SK-N-SH treated with all-trans-retinoic acid at 6 μM for 48 hours (cell line): ENCODE results near the gene GORAB.

Source experiments
- ATAC-seq: fragments of 200-7000 bp; cut with Tn5 transposase; 3 replicates; pipeline ENCODE4 v1.9.1; 2020; ENCODE audit warnings: mild to moderate bottlenecking, moderate library complexity
- ARNTL ChIP-seq: fragments of 450-650 bp; formaldehyde crosslinking; IDR thresholded peaks from 2 replicates; pipeline ENCODE4 v1.5.0; 2020; ENCODE audit warnings: low read depth, mild to moderate bottlenecking, moderate library complexity, borderline replicate concordance
- BACH2 ChIP-seq: fragments of 250-450 bp; sonication (Bioruptor Pico); IDR thresholded peaks from 2 replicates; pipeline ENCODE4 v1.9.0; 2021; ENCODE audit warnings: mild to moderate bottlenecking, borderline replicate concordance
- CREB5 ChIP-seq: fragments of 250-450 bp; sonication (Bioruptor Pico); IDR thresholded peaks from 2 replicates; pipeline ENCODE4 v1.5.1; 2020; ENCODE audit warnings: low read depth, mild to moderate bottlenecking, moderate library complexity
- CSDC2 ChIP-seq: fragments of 250-450 bp; sonication (Bioruptor Pico); IDR thresholded peaks from 2 replicates; pipeline ENCODE4 v1.5.0; 2020; ENCODE audit warnings: mild to moderate bottlenecking, moderate library complexity
- CSRNP3 ChIP-seq: fragments of 250-450 bp; sonication (Bioruptor Pico); IDR thresholded peaks from 2 replicates; pipeline ENCODE4 v1.5.1; 2021; ENCODE audit warnings: mild to moderate bottlenecking, moderate library complexity
- ESRRG ChIP-seq: fragments of 250-450 bp; sonication (Bioruptor Pico); IDR thresholded peaks from 2 replicates; pipeline ENCODE4 v1.6.1; 2021; ENCODE audit warnings: mild to moderate bottlenecking
- GLIS3 ChIP-seq: fragments of 250-450 bp; sonication (Bioruptor Pico); IDR thresholded peaks from 2 replicates; pipeline ENCODE4 v1.5.0; 2020; ENCODE audit warnings: mild to moderate bottlenecking, moderate library complexity
- ISL1 ChIP-seq: fragments of 250-450 bp; sonication (Bioruptor Pico); IDR thresholded peaks from 2 replicates; pipeline ENCODE4 v2.1.2; 2022; ENCODE audit warnings: mild to moderate bottlenecking, moderate library complexity
- OSR1 ChIP-seq: fragments of 250-450 bp; sonication (Bioruptor Pico); IDR thresholded peaks from 2 replicates; pipeline ENCODE4 v1.8.0; 2022; ENCODE audit warnings: moderate library complexity, mild to moderate bottlenecking, inconsistent platforms
- PATZ1 ChIP-seq: fragments of 250-450 bp; sonication (Bioruptor Pico); IDR thresholded peaks from 2 replicates; pipeline ENCODE4 v1.8.0; 2020; ENCODE audit warnings: mild to moderate bottlenecking, moderate library complexity, borderline replicate concordance
- PPARA ChIP-seq: fragments of 250-450 bp; sonication (Bioruptor Pico); IDR thresholded peaks from 2 replicates; pipeline ENCODE4 v1.5.0; 2020; ENCODE audit warnings: mild to moderate bottlenecking, borderline replicate concordance
- RARB ChIP-seq: fragments of 250-450 bp; sonication (Bioruptor Pico); IDR thresholded peaks from 2 replicates; pipeline ENCODE4 v1.8.0; 2021; ENCODE audit warnings: mild to moderate bottlenecking, moderate library complexity
- SNAI2 ChIP-seq: fragments of 250-450 bp; sonication (Bioruptor Pico); IDR thresholded peaks from 2 replicates; pipeline ENCODE4 v1.5.0; 2020; ENCODE audit warnings: mild to moderate bottlenecking, moderate library complexity
- TOX ChIP-seq: fragments of 250-450 bp; sonication (Bioruptor Pico); IDR thresholded peaks from 2 replicates; pipeline ENCODE4 v1.8.0; 2021; ENCODE audit warnings: mild to moderate bottlenecking, moderate library complexity, borderline replicate concordance
- TSHZ2 ChIP-seq: fragments of 250-450 bp; sonication (Bioruptor Pico); IDR thresholded peaks from 2 replicates; pipeline ENCODE4 v1.5.0; 2020; ENCODE audit warnings: mild to moderate bottlenecking, moderate library complexity
- ZC3H10 ChIP-seq: fragments of 250-450 bp; sonication (Bioruptor Pico); IDR thresholded peaks from 2 replicates; pipeline ENCODE4 v1.5.1; 2021; ENCODE audit warnings: mild to moderate bottlenecking, moderate library complexity
- ZFP3 ChIP-seq: fragments of 250-450 bp; sonication (Bioruptor Pico); IDR thresholded peaks from 2 replicates; pipeline ENCODE4 v1.5.0; 2020; ENCODE audit warnings: mild to moderate bottlenecking, moderate library complexity
- ZFP30 ChIP-seq: fragments of 450-650 bp; formaldehyde crosslinking; IDR thresholded peaks from 2 replicates; pipeline ENCODE4 v1.5.0; 2022; ENCODE audit warnings: mild to moderate bottlenecking, moderate library complexity
- ZNF565 ChIP-seq: fragments of 450-650 bp; formaldehyde crosslinking; conservative IDR thresholded peaks from 2 replicates; pipeline ENCODE4 v1.5.0; 2020; ENCODE audit warnings: low read depth, mild to moderate bottlenecking, moderate library complexity
- ZNF8 ChIP-seq: fragments of 450-650 bp; formaldehyde crosslinking; IDR thresholded peaks from 2 replicates; pipeline ENCODE4 v1.5.0; 2020; ENCODE audit warnings: mild to moderate bottlenecking, moderate library complexity

Gene GORAB

GRCh38 chr1:170531758-170532657 lies at the start of gene GORAB:
Gene GORAB (plus strand): TSS chr1:170532166. CDS start chr1:170532224, 58 bp downstream.
- no peak for TF ChIP-seq BACH2 (CRISPR knock-in tag)
- no peak for TF ChIP-seq ZNF565
- 0 out of 2 replicates have a peak, but pooled peaks have one; percentile 27 for TF ChIP-seq TOX (CRISPR knock-in tag)
- TF ChIP-seq OSR1 (CRISPR knock-in tag), result 0 out of 2 replicates have a peak, but pooled peaks have one; percentile 62
- TF ChIP-seq CSDC2 (CRISPR knock-in tag), result no peak
- TF ChIP-seq RARB (CRISPR knock-in tag), result no peak; the same call in 1 of the 2 replicates

GRCh38 chr1:170483051-170483450 lies 48.9 kb upstream of the GORAB start:
- ATAC-seq, result peak; percentile 59
- TF ChIP-seq ISL1 (CRISPR knock-in tag), result no peak
- TF ChIP-seq ZC3H10 (CRISPR knock-in tag), result 0 out of 2 replicates have a peak, but pooled peaks have one; percentile 27
- TF ChIP-seq, all 23 proteins: peak for 1

More at GRCh38 chr1:170531758-170532657, at the start of gene GORAB:
- peak; percentile 97 for ATAC-seq

GRCh38 chr1:170487503-170487902 lies 44.5 kb upstream of the GORAB start:
- no peak for ATAC-seq
- TF ChIP-seq ZFP3 (CRISPR knock-in tag), result no peak
- TF ChIP-seq ISL1 (CRISPR knock-in tag), result no peak
- no peak for TF ChIP-seq RARB (CRISPR knock-in tag)
- TF ChIP-seq ARNTL (CRISPR knock-in tag), result no peak
- no peak for TF ChIP-seq OSR1 (CRISPR knock-in tag)
- TF ChIP-seq PATZ1 (CRISPR knock-in tag), result no peak
- TF ChIP-seq ZNF8, result no peak
- no peak for TF ChIP-seq CREB5 (CRISPR knock-in tag)
- TF ChIP-seq ZC3H10 (CRISPR knock-in tag), result no peak
- no peak for TF ChIP-seq TSHZ2 (CRISPR knock-in tag)
- TF ChIP-seq ZNF565, result no peak
- no peak for TF ChIP-seq BACH2 (CRISPR knock-in tag)
- no peak for TF ChIP-seq PPARA
- TF ChIP-seq CSRNP3 (CRISPR knock-in tag), result no peak
- no peak for TF ChIP-seq ESRRG (CRISPR knock-in tag)
- no peak for TF ChIP-seq SNAI2 (CRISPR knock-in tag)
- no peak for TF ChIP-seq CSDC2 (CRISPR knock-in tag)
- no peak for TF ChIP-seq GLIS3 (CRISPR knock-in tag)
- no peak for TF ChIP-seq TOX (CRISPR knock-in tag)
- TF ChIP-seq, all 23 proteins: peak for 0

- no peak; the same call in 2 of the 3 replicates for ATAC-seq
- no peak for TF ChIP-seq ZFP3 (CRISPR knock-in tag)
- no peak for TF ChIP-seq TSHZ2 (CRISPR knock-in tag)
- TF ChIP-seq ISL1 (CRISPR knock-in tag), result no peak
- no peak for TF ChIP-seq PATZ1 (CRISPR knock-in tag)
- no peak for TF ChIP-seq SNAI2 (CRISPR knock-in tag)
- TF ChIP-seq ZFP30, result no peak
- no peak for TF ChIP-seq ZC3H10 (CRISPR knock-in tag)
- no peak for TF ChIP-seq OSR1 (CRISPR knock-in tag)
- no peak for TF ChIP-seq ARNTL (CRISPR knock-in tag)
Observed at GRCh38 chr1:170491291-170491690, 40.7 kb upstream of the GORAB start.
